MM.1S (cell line): ENCODE measurements around the gene TRDN.

Experiments
- DNase-seq: peaks from one replicate; pipeline ENCODE4 v3.0.0-alpha.2; 2015
- H2AFZ ChIP-seq: fragments of 300-600 bp; sonication (generic); 2 replicates; pipeline ENCODE4 v1.6.0; 2016; ENCODE audit warnings: antibody characterized with exemption, low read length
- H3F3A ChIP-seq: fragments of 300-600 bp; sonication (generic); 2 replicates; pipeline ENCODE4 v1.6.1; 2016; ENCODE audit warnings: mild to moderate bottlenecking, antibody characterized with exemption, low read length, moderate library complexity, mixed read lengths; ENCODE audit not compliant: insufficient read depth
- H3K27ac ChIP-seq: fragments of 300-600 bp; sonication (generic); 2 replicates; pipeline ENCODE4 v1.5.1; 2016; ENCODE audit warnings: mild to moderate bottlenecking, low read length
- H3K27me3 ChIP-seq: fragments of 300-600 bp; sonication (generic); replicated peaks from 2 replicates; pipeline ENCODE4 v1.6.0; 2016; ENCODE audit warnings: low read length; ENCODE audit not compliant: insufficient read depth
- H3K36me3 ChIP-seq: fragments of 300-600 bp; sonication (generic); replicated peaks from 2 replicates; pipeline ENCODE4 v1.6.1; 2016; ENCODE audit warnings: mild to moderate bottlenecking, low read length, mixed read lengths; ENCODE audit not compliant: insufficient read depth
- H3K4me1 ChIP-seq: fragments of 300-600 bp; sonication (generic); 2 replicates; pipeline ENCODE4 v1.6.1; 2016; ENCODE audit warnings: low read length, mixed read lengths
- H3K4me2 ChIP-seq: fragments of 300-600 bp; sonication (generic); 2 replicates; pipeline ENCODE4 v1.6.0; 2016; ENCODE audit warnings: low read depth, low read length
- H3K4me3 ChIP-seq: fragments of 300-600 bp; sonication (generic); 2 replicates; pipeline ENCODE4 v1.5.1; 2016; ENCODE audit warnings: low read length, mixed read lengths
- H3K79me2 ChIP-seq: fragments of 300-600 bp; sonication (generic); 2 replicates; pipeline ENCODE4 v1.6.1; 2016; ENCODE audit warnings: mixed run types, low read length, mixed read lengths
- H3K9ac ChIP-seq: fragments of 300-600 bp; sonication (generic); 2 replicates; pipeline ENCODE4 v1.6.1; 2016; ENCODE audit warnings: low read length, mixed read lengths
- H3K9me2 ChIP-seq: fragments of 300-600 bp; sonication (generic); replicated peaks from 2 replicates; pipeline ENCODE4 v1.6.1; 2016; ENCODE audit warnings: mild to moderate bottlenecking, low read length, mixed read lengths; ENCODE audit not compliant: insufficient read depth
- H3K9me3 ChIP-seq: fragments of 300-600 bp; sonication (generic); replicated peaks from 2 replicates; pipeline ENCODE4 v1.6.1; 2016; ENCODE audit warnings: mild to moderate bottlenecking, low read length, mixed read lengths; ENCODE audit not compliant: insufficient read depth
- H4K20me1 ChIP-seq: fragments of 300-600 bp; sonication (generic); 2 replicates; pipeline ENCODE4 v1.6.1; 2016; ENCODE audit warnings: mild to moderate bottlenecking, low read length, moderate library complexity, mixed read lengths; ENCODE audit not compliant: insufficient read depth
- CTCF ChIP-seq: fragments of 300-600 bp; sonication (generic); IDR thresholded peaks from 2 replicates; pipeline ENCODE4 v1.5.1; 2016; ENCODE audit warnings: antibody characterized with exemption, low read length, mixed read lengths
- EZH2 ChIP-seq: fragments of 300-600 bp; sonication (generic); optimal IDR thresholded peaks from 2 replicates; pipeline ENCODE3; 2017; ENCODE audit warnings: low read depth, mild to moderate bottlenecking, antibody characterized with exemption, low read length, mixed read lengths
- EZH2phosphoT487 ChIP-seq: fragments of 300-600 bp; sonication (generic); IDR thresholded peaks from 2 replicates; pipeline ENCODE4 v1.6.1; 2018; ENCODE audit warnings: antibody characterized with exemption, low read length

TRDN gene

GRCh38 chr6:123203928-123204327 lies 432.8 kb downstream of the TRDN start:
- H3F3A ChIP-seq = no peaks in the 10 kb centered on the region
- no peak overlapping the region for H2AFZ ChIP-seq
- H3K4me1 ChIP-seq = no peaks in the 10 kb centered on the region
- no peaks in the 10 kb centered on the region for H3K27me3 ChIP-seq
- no peaks in the 10 kb centered on the region for H3K36me3 ChIP-seq
- H4K20me1 ChIP-seq = no peaks in the 10 kb centered on the region
- no peaks in the 10 kb centered on the region for H3K9me3 ChIP-seq
- no peak overlapping the region for H3K4me3 ChIP-seq
- no peak overlapping the region for H3K4me2 ChIP-seq
- no peak overlapping the region for H3K27ac ChIP-seq
- no peaks in the 10 kb centered on the region for H3K9me2 ChIP-seq
- H3K9ac ChIP-seq = no peak overlapping the region
- no peak for DNase-seq
- no peak for TF ChIP-seq EZH2phosphoT487
- no peak for TF ChIP-seq CTCF
- TF ChIP-seq EZH2 = no peak
- no peaks in the 10 kb centered on the region for H3K79me2 ChIP-seq

GRCh38 chr6:123201869-123202372 lies 434.8 kb downstream of the TRDN start:
- H3K9ac ChIP-seq = no peak overlapping the region
- no peak for DNase-seq
- no peak overlapping the region for H3K27ac ChIP-seq
- H3K4me3 ChIP-seq = no peak overlapping the region
- no peaks in the 10 kb centered on the region for H4K20me1 ChIP-seq
- H3K9me3 ChIP-seq = no peaks in the 10 kb centered on the region
- H3K79me2 ChIP-seq = no peaks in the 10 kb centered on the region
- no peaks in the 10 kb centered on the region for H3K9me2 ChIP-seq
- no peaks in the 10 kb centered on the region for H3K4me1 ChIP-seq
- TF ChIP-seq CTCF (no peak), EZH2 (no peak), EZH2phosphoT487 (no peak)
- no peaks in the 10 kb centered on the region for H3K27me3 ChIP-seq
- no peak overlapping the region for H3K4me2 ChIP-seq
- H3K36me3 ChIP-seq = no peaks in the 10 kb centered on the region
- H2AFZ ChIP-seq = no peak overlapping the region
- no peaks in the 10 kb centered on the region for H3F3A ChIP-seq

- TF ChIP-seq EZH2 = no peak
- Histone ChIP-seq H3K9ac (no peak overlapping the region), H3F3A (no peaks in the 10 kb centered on the region)
Measured at GRCh38 chr6:123193298-123193697, 443.5 kb downstream of the TRDN start.

GRCh38 chr6:123189816-123190215 lies 446.9 kb downstream of the TRDN start:
- Histone ChIP-seq H3F3A (no peaks in the 10 kb centered on the region), H4K20me1 (no peaks in the 10 kb centered on the region), H2AFZ (no peak overlapping the region), H3K4me3 (no peak overlapping the region), H3K36me3 (no peaks in the 10 kb centered on the region), H3K4me1 (no peaks in the 10 kb centered on the region), H3K27me3 (no peaks in the 10 kb centered on the region), H3K4me2 (no peak overlapping the region), H3K79me2 (no peaks in the 10 kb centered on the region), H3K27ac (no peak overlapping the region), H3K9me3 (no peaks in the 10 kb centered on the region), H3K9ac (no peak overlapping the region), H3K9me2 (no peaks in the 10 kb centered on the region)
- DNase-seq = no peak
- no peak for TF ChIP-seq EZH2
- no peak for TF ChIP-seq EZH2phosphoT487
- TF ChIP-seq CTCF = no peak

More at GRCh38 chr6:123193298-123193697, 443.5 kb downstream of the TRDN start:
- no peak overlapping the region for H3K27ac ChIP-seq
- H3K9me3 ChIP-seq = no peaks in the 10 kb centered on the region
- no peak overlapping the region for H3K4me2 ChIP-seq
- no peak overlapping the region for H2AFZ ChIP-seq
- H3K4me3 ChIP-seq = no peak overlapping the region
- no peaks in the 10 kb centered on the region for H4K20me1 ChIP-seq
- H3K79me2 ChIP-seq = no peaks in the 10 kb centered on the region
- no peak for DNase-seq
- H3K36me3 ChIP-seq = no peaks in the 10 kb centered on the region
- H3K9me2 ChIP-seq = no peaks in the 10 kb centered on the region
- no peaks in the 10 kb centered on the region for H3K4me1 ChIP-seq
- H3K27me3 ChIP-seq = no peaks in the 10 kb centered on the region
